VCaP (cell line): ENCODE data around the gene RDM1.

Experiments
- H3K27ac ChIP-seq: fragments of 450-650 bp; 2 replicates; pipeline ENCODE4 v1.5.1; 2017
- TF ChIP-seq, protein P1 (sequence below): fragments of 450-650 bp; conservative IDR thresholded peaks from 2 replicates; pipeline ENCODE4 v1.5.1; 2017; ENCODE audit warnings: mild to moderate bottlenecking, moderate library complexity

Gene RDM1

DNA sequence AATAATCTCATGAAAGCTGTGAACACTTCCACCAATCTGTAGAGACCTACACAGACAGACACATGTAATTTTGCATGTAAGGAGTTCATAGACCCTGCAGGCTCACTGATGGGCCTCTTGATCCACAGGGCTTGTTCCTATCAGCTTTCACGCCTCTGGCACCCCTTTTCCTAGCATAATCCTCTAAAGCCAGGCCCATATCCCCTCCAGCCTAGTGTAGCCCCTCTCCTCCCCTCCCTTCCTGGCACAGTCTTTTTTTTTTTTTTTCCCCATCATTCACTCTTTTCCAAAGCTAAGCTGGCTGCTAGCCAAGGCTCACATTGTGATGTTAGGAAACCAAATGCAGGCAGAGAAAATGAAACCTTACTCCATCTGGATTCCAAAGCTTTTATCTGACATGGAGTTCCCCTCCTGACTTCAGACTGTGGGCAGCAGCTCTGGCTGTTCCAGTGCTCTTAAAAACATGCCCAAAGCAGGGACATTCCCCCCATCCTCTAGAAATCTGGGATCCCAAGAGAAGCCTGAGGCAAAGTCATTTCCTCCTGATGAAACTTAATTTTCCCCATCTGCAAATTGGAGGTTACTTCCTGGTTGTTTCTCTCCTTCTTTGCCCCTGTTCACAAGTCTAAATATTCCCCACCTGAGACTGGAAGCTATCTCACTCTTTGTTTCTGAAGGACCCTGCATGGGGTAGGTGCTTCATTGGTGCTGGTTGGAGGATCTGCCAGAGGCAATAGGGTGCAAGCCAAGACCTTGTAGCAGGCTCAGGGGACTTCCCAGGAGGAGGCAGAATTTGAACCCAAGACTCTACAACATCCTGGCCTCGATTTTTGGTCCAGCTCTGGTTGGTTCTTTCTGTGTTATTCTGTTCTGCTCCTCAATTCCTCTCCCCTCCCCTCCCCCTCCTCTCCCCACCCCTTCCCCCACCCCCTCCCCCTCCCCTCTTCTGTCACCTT is 40.5 kb downstream of the RDM1 start:
- H3K27ac ChIP-seq, result no peak overlapping the region
- TF ChIP-seq, protein P1, sequence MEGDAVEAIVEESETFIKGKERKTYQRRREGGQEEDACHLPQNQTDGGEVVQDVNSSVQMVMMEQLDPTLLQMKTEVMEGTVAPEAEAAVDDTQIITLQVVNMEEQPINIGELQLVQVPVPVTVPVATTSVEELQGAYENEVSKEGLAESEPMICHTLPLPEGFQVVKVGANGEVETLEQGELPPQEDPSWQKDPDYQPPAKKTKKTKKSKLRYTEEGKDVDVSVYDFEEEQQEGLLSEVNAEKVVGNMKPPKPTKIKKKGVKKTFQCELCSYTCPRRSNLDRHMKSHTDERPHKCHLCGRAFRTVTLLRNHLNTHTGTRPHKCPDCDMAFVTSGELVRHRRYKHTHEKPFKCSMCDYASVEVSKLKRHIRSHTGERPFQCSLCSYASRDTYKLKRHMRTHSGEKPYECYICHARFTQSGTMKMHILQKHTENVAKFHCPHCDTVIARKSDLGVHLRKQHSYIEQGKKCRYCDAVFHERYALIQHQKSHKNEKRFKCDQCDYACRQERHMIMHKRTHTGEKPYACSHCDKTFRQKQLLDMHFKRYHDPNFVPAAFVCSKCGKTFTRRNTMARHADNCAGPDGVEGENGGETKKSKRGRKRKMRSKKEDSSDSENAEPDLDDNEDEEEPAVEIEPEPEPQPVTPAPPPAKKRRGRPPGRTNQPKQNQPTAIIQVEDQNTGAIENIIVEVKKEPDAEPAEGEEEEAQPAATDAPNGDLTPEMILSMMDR, result no peak

DNA sequence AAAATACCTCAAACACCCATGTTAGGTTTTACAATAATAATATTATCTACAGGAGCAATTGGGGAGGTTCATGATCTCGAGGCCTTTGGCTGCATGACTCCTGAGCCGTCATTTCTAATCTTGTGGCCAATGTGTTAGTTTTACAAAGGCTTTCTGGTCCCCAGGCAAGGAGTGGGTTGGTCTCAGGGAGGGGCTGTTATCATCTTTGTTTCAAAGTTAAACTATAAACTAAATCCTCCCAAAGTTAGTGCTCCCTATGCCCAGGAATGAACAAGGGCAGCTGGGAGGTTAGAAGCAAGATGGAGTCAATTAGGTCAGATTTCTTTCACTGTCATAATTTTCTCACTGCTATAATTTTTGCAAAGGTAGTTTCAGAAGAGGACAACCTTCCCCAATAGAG is 41.3 kb downstream of the RDM1 start:
- TF ChIP-seq, protein P1, result no peak
- no peak overlapping the region for H3K27ac ChIP-seq

DNA sequence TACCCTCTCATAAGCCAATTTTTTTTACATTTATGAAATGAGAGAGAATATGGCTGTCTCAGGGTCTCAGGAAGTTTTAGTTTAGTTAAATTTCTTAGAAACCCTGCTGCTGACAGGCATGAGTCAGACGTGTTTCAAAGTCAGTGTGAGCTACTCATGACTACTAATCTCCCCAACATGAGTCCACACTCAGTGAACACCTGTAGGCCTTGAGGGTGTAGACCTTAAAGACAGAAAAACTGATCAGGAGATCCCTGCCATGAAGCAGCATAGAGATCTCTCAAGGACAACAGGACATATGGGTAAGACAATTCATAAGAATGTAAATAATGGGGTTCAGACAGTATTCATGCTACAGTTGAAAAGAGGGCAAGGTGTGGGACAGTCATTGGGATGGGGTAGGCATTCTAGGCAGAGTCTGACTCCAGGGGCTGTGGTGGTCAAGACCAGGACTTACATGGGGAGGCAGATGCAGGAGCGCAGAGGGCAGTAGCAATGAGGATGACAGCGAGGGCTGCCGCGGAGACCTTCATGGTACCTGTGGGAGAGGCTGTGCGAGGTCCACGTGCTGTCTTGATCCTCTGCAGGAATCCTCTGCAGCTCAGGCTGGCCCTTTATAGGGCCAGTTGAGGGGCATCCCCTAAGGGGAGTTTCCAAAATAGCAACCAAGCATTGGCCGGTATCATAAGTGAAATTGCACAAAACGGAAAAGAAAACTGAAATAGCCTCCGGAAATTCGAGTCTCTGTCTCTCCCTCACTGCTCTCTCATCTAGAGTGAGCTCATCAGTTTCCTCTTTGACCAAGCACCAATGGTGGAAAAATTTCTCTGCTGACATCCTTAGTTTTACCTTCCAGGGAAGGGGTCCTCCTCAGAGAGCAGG is 50.6 kb downstream of the RDM1 start, which contains the start of gene CCL5:
TSS of gene CCL5 (minus strand) at position 588 of the 882 bp plus-strand sequence.
- TF ChIP-seq, protein P1, result no peak
- no peak within 1 kb of the TSS for H3K27ac ChIP-seq

DNA sequence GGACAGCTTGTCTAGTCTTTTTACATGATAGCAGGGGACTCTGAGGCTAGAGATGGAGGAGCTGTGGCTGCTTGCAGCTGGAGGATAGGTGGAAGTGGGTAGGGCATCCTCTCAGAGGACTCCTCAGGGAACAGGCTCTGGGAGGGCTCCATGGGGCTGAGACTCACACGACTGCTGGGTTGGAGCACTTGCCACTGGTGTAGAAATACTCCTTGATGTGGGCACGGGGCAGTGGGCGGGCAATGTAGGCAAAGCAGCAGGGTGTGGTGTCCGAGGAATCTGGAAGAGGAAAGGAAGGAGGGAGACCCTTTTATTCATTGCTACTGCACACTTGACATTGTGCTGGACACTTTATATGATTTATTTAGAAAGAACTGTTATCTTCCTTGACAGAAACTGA is 52.2 kb downstream of the RDM1 start:
- TF ChIP-seq, protein P1, result no peak

DNA sequence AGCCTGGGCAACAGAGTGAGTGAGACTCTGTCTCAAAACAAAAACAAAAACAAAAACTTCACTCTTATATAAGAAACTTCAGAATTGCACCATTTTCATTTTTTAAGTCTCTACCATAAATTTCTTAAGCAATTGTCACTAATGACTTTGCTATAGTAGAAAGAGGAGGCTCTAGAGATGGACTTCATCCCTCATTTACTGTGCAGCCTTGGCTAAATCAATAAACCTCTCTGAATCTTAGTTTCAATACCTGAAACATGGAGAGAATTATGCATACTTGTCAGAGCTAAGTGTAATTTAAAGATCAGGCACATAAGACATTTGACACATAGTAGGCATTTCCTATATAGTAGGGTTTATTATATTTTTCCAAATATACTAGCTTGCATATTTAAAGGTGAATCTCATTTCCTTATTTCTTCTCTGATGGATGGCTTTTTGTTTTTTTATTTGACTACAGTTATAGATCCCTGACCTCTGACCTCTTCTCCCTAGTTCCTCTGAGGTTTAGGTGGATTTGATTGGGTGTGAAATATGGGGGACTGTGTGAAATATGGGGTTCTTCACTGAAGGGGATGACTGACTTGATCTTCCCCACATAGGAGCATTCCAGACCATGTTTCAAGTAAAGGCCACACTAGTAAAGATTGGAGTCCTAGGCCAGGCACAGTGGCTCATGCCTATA is 53.1 kb downstream of the RDM1 start:
- TF ChIP-seq, protein P1, result no peak
- H3K27ac ChIP-seq, result no peak overlapping the region

More for the DNA sequence above, 52.2 kb downstream of the RDM1 start:
- H3K27ac ChIP-seq, result no peak overlapping the region

DNA sequence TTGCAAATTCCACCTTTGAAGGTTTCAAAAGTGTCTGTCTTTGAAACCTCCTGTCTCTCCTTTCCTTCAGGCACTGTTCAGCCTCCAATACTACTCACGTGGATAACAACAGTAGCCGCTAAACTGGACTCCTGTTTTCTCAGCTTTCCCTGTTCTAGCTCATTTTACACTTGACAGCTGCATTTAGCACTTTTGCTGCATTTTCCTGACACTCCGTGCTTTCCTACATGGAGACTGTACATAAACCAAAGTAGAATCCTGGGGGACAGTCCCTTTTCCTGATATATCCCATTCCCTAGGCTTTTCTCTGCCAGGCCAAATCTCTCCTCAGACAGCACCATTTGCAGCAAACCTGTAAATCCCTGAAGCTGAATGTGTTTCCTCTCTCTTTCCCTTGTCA is 54.0 kb downstream of the RDM1 start:
- TF ChIP-seq, protein P1, result no peak
- no peak overlapping the region for H3K27ac ChIP-seq
